Psoas muscle (tissue), 8 donors: ENCODE data around the gene FRMPD4. TPM values are rescaled to one million over a fixed set of nuclear protein-coding genes. Genes with fewer than 3 reads are reported as not detected.

Experiments
- ATAC-seq, 4 donors: fragments of 200-7000 bp; cut with Tn5 transposase; one replicate each; pipeline ENCODE4 v1.9.1; 2020; ENCODE audit warnings: moderate library complexity in 3 of 4, mild to moderate bottlenecking in 2 of 4
- DNase-seq, 2 donors: peaks; one replicate each; pipeline ENCODE4 v3.0.0-alpha.2; 2020
- H3K27ac ChIP-seq: fragments of 200-600 bp; one replicate; pipeline ENCODE4 v1.8.0; 2022
- H3K27me3 ChIP-seq, 3 donors: fragments of 200-600 bp in 1 of 3; one replicate each; pipeline versions ENCODE4 v1.6.1 to v1.8.0; 2013 to 2022; ENCODE audit warnings: low read length in 2 of 3, mild to moderate bottlenecking in 2 of 3, moderate library complexity in 1 of 3; ENCODE audit not compliant: insufficient read depth in 3 of 3
- H3K36me3 ChIP-seq, 2 donors: fragments of 200-600 bp in 1 of 2; one replicate each; pipeline versions ENCODE4 v1.6.1 to v1.8.0; 2013 to 2022; ENCODE audit warnings: low read depth in 1 of 2, mild to moderate bottlenecking in 1 of 2, moderate library complexity in 1 of 2; ENCODE audit not compliant: insufficient read depth in 1 of 2
- H3K4me1 ChIP-seq: fragments of 200-600 bp; one replicate; pipeline ENCODE4 v1.8.0; 2022
- H3K4me3 ChIP-seq: fragments of 200-600 bp; one replicate; pipeline ENCODE4 v1.8.0; 2022; ENCODE audit warnings: mild to moderate bottlenecking
- H3K9me3 ChIP-seq: fragments of 200-600 bp; one replicate; pipeline ENCODE4 v1.8.0; 2022
- CTCF ChIP-seq: fragments of 200-600 bp; IDR thresholded peaks from one replicate; pipeline ENCODE4 v1.8.0; 2022; ENCODE audit warnings: antibody characterized with exemption
- WGBS, 3 donors: extraction: QIAGEN DNeasy Blood & Tissue Kit; methylation state at CpG; one replicate each; pipeline versions ENCODE4 v1.1.6 to v1.1.7; 2013; 5-methylcytosine and 5-hydroxymethylcytosine counted together
- intact Hi-C, 2 donors: fragments of 100-400 bp; cut with DNase I; formaldehyde crosslinking; loops; one replicate each; pipeline versions ENCODE4 v1.11.0 to v1.14.2; 2022
- polyA plus RNA-seq, 3 donors: library from polyadenylated mRNA; stranded (reverse); fragments of 200-250 nt; gene quantifications; one replicate each; pipeline ENCODE4 v1.2.3, GENCODE V29; 2013
- total RNA-seq, 4 donors: library from RNA; stranded (reverse); fragmentation: NEBNext Ultra II Directional in 2 of 4; extraction: Animal tissue kit (Norgen Biotek cat#: 25700) in 2 of 4; gene quantifications; one replicate each; pipeline versions ENCODE4 v1.2.1 to v1.2.4, GENCODE V29; 2021 to 2023
- donor health status: healthy with polysubstance abuse.
- donor health status: DM: no; HTN: no; CAD: no; lungs with moderate emphysema.
- donor health status: Bipolar disorder and iron deficiency.
- donor health status: healthy.
- donor health status: DM: yes; HTN: yes; CAD: no.
- donor health status: DM: no; HTN: no; CAD: no.
- donor health status: DM: no; HTN: no; CAD: no.
- donor health status: DM: yes; HTN: yes; CAD: no.

FRMPD4 gene
- total and polyA plus RNA-seq, 7 donors, result 0.01 to 0.79 (median 0.06) TPM; not detected in 1

- intact Hi-C loops, result no loop called here
Observed at GRCh38 chrX:12721042-12721441, 582.8 kb downstream of the FRMPD4 start.

GRCh38 chrX:12722314-12722713 is 584.0 kb downstream of the FRMPD4 start:
- H3K4me1 ChIP-seq, result no peaks in the 10 kb centered on the region
- no peak for ATAC-seq
- intact Hi-C loops, result no loop called here
- TF ChIP-seq CTCF, result no peak
- DNase-seq, result no peak
- H3K4me3 ChIP-seq, result no peak overlapping the region
- WGBS, 3 donors, result 83 to 100% (median 90%) methylated on average over 1 of the region's 1 CpG
- H3K27ac ChIP-seq, result no peak overlapping the region
- H3K9me3 ChIP-seq, result no peaks in the 10 kb centered on the region
- no peaks in the 10 kb centered on the region for H3K27me3 ChIP-seq
- H3K36me3 ChIP-seq, result no peaks in the 10 kb centered on the region

More at GRCh38 chrX:12721042-12721441, 582.8 kb downstream of the FRMPD4 start:
- Histone ChIP-seq H3K27me3 (no peaks in the 10 kb centered on the region), H3K4me1 (no peaks in the 10 kb centered on the region), H3K4me3 (no peak overlapping the region), H3K9me3 (no peaks in the 10 kb centered on the region), H3K36me3 (no peaks in the 10 kb centered on the region), H3K27ac (no peak overlapping the region)
- no peak for TF ChIP-seq CTCF
- WGBS, 3 donors, result 50 to 55% (median 54%) methylated on average over 7 to 8 of the region's 8 CpGs
- DNase-seq, result no peak
- no peak for ATAC-seq

- Histone ChIP-seq H3K4me1 (no peaks in the 10 kb centered on the region), H3K36me3 (no peaks in the 10 kb centered on the region), H3K9me3 (no peaks in the 10 kb centered on the region), H3K27me3 (peaks cover 0 to 5% (median 0%) of the 10 kb centered on the region in 3 donors), H3K4me3 (no peak overlapping the region), H3K27ac (no peak overlapping the region)
- 70 to 75% (median 74%) methylated on average over 6 of the region's 6 CpGs for WGBS, 3 donors
- no peak for DNase-seq
- intact Hi-C loops, result no loop called here
- no peak for ATAC-seq
- no peak for TF ChIP-seq CTCF
Observed at GRCh38 chrX:12741416-12741815, 603.1 kb downstream of the FRMPD4 start.

GRCh38 chrX:12747433-12747832 is 609.2 kb downstream of the FRMPD4 start:
- no peak for TF ChIP-seq CTCF
- ATAC-seq (no peak), DNase-seq (no peak)
- Histone ChIP-seq H3K4me3 (no peak overlapping the region), H3K27ac (no peak overlapping the region), H3K27me3 (no peaks in the 10 kb centered on the region), H3K36me3 (no peaks in the 10 kb centered on the region), H3K4me1 (no peaks in the 10 kb centered on the region), H3K9me3 (peaks cover 3% of the 10 kb centered on the region)
- WGBS, 3 donors, result 70 to 95% (median 94%) methylated on average over 1 of the region's 1 CpG
- intact Hi-C loops, result no loop called here

GRCh38 chrX:12751887-12752286 is 613.6 kb downstream of the FRMPD4 start:
- no peak for TF ChIP-seq CTCF
- no peak overlapping the region for H3K27ac ChIP-seq
- 58 to 74% (median 58%) methylated on average over 1 of the region's 1 CpG for WGBS, 3 donors
- DNase-seq (no peak), ATAC-seq (no peak)
- H3K4me1 ChIP-seq, result no peaks in the 10 kb centered on the region
- peaks cover 3% of the 10 kb centered on the region for H3K9me3 ChIP-seq
- no peaks in the 10 kb centered on the region for H3K36me3 ChIP-seq
- H3K4me3 ChIP-seq, result no peak overlapping the region
- peaks cover 0 to 3% (median 0%) of the 10 kb centered on the region in 3 donors for H3K27me3 ChIP-seq
- intact Hi-C loops, result no loop called here
